GM12872 (cell line): ENCODE results near the gene RAB27B.

Source experiments
- TF ChIP-seq, protein P1 (sequence below): IDR thresholded peaks from 3 replicates; pipeline ENCODE4 v1.5.1; 2011; ENCODE audit warnings: low read depth, mild to moderate bottlenecking, low read length, moderate library complexity; ENCODE audit not compliant: insufficient read depth

Gene RAB27B

DNA sequence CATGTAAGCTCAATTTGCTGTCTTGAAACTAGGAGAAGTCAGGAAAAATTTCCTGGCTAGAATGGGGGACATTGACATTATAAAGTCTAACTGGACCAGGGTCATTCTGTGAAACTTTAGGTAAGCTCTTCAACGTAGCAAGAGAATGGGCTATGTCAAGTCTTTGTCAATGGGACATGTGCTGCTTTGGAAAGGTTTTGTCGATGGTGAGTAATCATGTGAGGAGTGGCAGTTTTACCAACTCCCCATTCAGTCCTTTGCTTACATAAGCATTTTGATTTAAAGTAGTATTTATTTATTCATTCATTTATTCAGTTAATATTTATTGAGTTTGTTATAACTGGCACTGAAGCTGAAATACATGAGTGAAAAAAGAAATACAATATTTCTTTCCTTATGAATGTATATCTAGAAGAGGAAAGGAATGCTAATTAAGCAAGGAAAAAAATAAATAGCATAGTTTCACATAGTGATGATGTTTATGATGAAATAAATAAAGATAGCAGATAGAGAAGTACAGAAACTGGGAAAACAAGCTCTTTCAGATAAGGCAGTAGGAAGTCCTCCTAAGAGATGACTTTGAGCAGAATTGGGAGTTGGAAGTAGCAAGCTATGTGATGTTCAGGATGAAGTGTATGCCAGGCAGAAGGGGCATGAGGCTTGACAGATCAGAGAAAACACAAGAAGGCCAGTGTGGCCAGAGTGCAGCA is 25.4 kb upstream of the RAB27B start:
- TF ChIP-seq, protein P1, sequence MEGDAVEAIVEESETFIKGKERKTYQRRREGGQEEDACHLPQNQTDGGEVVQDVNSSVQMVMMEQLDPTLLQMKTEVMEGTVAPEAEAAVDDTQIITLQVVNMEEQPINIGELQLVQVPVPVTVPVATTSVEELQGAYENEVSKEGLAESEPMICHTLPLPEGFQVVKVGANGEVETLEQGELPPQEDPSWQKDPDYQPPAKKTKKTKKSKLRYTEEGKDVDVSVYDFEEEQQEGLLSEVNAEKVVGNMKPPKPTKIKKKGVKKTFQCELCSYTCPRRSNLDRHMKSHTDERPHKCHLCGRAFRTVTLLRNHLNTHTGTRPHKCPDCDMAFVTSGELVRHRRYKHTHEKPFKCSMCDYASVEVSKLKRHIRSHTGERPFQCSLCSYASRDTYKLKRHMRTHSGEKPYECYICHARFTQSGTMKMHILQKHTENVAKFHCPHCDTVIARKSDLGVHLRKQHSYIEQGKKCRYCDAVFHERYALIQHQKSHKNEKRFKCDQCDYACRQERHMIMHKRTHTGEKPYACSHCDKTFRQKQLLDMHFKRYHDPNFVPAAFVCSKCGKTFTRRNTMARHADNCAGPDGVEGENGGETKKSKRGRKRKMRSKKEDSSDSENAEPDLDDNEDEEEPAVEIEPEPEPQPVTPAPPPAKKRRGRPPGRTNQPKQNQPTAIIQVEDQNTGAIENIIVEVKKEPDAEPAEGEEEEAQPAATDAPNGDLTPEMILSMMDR = no peak

DNA sequence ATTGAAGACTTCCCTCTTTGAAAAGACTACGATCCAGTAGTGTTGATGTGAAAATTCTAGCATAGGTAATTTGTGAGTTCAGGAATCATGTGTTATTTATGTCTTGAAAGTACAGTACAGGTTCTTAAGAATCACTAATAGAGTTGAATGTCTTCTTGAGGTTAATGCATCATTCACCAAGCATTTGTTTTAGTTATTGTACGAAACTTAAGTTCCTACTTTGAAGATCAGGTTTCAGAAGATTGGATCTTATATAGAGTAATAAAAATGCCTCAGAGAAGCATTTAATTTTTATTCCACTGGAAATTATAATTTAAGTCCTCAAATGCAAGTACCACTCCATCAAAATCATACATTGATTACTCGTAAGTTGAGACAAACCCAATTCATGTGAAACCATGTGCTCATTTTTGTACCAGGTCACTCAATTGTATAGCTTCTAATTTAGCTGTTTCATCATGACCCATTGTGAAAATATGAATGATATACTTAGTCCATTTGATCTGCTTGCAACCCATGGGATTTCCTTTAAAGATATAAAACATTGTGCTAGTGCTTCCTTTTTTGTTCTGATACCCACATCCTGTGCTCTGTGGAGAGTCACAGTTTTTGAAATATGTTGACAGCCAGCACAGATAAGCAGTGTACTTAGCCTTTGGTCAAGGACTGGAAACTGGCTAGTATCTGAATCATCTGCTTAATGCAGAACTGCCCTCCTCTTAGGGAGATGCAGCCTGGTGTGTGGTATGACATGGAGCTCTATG is 22.5 kb upstream of the RAB27B start:
- TF ChIP-seq, protein P1 = no peak

- TF ChIP-seq, protein P1 = no peak
Measured at GRCh38 chr18:54806526-54806925, 21.8 kb upstream of the RAB27B start.

GRCh38 chr18:54807303-54807702 is 21.0 kb upstream of the RAB27B start:
- TF ChIP-seq, protein P1 = no peak

GRCh38 chr18:54812885-54813284 is 15.4 kb upstream of the RAB27B start:
- TF ChIP-seq, protein P1 = no peak

- TF ChIP-seq, protein P1 = no peak
Measured at GRCh38 chr18:54813305-54813704, 15.0 kb upstream of the RAB27B start.

DNA sequence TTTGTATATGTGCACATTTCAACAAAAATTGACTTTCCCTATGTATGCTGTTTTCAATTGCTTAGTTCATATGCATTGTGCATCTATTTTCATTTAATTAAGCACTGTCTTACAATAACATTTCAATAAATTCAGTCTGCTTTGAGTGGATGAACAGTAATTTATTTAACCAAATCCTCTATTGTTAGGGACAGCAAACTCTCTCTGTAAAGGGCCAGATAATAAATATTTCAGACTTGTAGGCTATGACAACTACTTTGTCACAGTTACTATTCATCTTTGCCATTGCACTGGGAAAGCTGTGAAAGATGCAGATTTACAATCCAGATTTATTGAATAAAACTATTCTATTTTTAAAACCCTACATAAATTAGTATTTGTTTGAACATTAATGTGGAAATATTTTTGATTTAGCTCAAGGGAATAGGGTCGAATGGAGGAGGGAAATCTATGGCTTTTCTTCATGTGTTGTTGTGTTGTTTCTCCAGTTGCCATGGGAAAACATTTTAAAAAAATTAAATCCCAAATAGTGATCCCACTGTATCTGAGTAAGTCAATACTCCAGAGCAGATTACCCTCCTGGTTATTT is 14.2 kb upstream of the RAB27B start:
- TF ChIP-seq, protein P1 = no peak
